GM19025 (cell line): ENCODE measurements around the gene LARGE1.

ENCODE experiments used
- ATAC-seq: cut with Tn5 transposase; IDR thresholded peaks from one replicate; pipeline ENCODE4 v1.9.1; 2021; ENCODE audit warnings: mild to moderate bottlenecking, low read depth, moderate library complexity; ENCODE audit not compliant: unreplicated experiment

LARGE1 gene

DNA sequence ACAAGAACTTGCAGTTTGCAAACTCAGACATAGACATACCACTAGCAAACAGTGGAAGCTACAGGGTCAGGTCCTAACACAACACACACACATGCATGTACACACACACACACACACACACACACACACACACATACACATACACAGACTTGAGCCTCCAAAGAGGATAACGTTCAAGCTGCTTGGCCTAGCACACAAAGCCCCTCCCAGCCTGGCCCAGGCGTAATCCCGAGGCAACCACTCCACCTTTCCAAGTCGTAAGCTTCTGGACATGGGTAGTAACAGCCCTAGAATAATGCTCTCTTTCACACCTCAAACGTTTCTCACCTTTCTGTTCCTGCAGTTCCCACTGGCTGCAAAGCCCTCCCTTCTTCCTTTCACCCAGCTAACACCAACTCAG lies 88.6 kb downstream of the LARGE1 start:
- no peak for ATAC-seq

DNA sequence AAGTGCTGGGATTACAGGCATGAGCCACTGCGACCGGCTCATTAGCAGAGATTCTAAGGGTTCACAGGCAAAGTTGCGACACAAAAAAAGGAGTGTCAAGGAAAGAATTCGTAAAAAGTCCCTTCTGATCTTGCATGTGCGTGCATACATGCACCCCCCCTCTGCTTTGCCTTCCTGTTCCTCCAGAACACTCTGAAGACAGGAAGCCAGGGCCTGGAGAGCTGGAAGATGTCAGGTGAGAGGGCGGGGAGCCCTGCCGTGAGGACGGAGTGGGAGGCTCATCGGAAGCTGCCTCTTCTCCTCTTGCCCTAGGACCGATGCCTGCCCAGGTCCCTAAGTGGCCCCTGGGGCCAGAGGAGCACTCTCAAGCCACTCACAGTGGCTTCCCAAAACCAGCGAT lies 89.1 kb downstream of the LARGE1 start:
- ATAC-seq, result no peak

DNA sequence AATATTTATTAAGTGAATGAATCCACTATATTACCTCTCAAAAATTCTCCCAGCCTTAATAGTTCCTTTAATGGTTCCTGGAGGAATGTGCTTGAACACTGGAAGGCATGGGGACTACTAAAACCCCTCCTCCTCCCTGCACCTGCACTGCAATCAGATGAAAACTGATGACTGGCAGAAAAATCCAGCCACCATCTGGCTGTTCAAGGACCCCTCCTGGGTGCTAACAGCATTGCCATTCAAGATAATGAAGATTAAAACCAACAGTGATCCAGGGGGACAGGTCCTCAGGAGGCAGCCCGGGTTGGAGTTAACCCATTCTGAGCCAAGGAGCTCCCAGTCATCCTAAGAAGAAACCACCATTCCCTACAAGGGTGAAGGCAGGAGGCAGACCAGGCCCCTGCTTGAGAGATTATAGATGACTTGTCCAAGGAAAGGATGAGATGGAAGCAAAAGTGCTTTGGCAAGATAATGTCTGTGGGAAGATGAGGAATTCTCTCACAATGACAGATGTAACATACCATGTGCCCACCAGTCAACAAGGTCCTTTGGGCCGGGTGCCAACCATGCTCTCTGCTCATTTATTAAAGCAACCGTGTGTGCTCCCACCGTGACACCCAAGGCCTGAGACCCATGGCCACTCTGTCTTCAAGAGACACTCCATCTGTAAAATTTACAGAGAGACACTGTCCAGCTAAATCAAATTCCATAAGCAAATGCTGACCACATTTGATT lies 90.6 kb downstream of the LARGE1 start:
- no peak for ATAC-seq

DNA sequence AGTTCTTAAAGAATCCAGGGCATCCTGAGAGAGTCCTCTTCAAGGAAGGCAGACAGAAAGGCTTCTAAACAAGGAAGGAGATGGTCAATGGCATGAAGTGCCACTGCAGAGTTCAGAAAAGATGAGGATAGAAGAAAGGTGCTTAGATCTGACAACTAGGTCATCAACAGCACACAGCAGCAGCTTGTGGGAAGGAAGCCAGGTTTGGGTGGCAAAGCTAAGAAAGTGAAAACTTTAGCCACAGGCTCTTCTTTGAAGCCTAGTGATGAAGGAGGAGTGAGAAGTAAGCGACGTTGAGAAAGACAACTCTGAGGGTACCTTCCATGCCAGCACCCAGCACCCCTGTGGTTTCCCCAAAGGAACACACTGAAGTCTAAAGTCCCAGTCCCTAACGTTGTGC lies 92.0 kb downstream of the LARGE1 start:
- ATAC-seq, result no peak

DNA sequence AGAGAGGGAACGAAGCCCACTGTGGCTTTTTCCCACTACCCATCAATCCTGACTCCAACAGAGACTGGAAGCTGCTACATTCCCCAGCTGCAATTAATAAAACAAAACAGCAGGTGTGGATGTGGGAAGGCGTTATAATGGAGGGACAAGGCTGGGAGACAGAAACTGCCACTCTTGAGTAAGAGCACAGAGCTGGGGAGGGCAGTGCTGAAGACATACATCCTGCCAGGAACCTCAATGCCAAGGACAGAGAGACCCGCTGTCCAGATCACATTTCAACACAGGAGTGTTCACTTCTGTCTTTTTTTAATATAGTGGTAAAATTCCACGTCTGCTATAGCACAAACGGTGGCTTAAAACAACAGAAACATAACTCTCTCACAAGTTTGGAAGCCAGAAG lies 94.5 kb downstream of the LARGE1 start:
- ATAC-seq, result no peak

DNA sequence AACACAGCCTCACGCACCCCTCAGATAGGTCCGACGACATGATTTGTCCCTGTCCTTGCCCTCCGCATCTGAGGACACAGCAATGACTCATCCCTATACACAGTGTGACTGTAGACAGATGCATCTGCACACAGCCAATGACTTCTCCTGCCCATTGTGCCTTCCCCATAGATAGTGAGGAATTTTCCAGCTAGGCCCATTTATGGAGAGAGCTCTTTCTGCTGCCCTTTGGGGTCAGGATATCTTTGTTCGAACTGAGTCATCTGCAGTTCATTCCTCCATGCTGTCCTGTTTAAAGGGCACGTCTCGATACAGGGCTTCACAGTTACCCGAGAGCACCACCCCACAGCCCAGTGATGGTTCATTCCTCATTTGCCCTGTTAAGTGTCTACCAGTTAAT lies 96.7 kb downstream of the LARGE1 start:
- ATAC-seq, result no peak

DNA sequence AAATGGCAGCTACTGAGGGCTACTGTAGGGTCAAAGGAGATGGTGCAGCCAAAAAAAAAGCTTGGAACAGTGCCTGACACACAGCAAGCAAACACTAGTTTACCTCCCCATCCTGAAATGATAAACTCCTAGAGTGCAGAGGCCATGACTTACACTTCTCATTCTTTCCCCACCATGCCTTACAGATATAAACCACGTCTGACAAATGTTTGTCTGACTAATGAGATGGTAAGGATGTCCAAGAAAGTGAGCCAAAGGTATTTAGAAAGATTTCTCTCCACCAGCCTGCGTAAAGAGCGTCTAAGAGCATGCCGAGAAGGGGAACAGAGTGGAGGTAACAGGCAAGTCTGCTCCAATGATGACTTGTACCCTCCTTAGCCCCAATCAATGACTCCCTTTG lies 99.0 kb downstream of the LARGE1 start:
- ATAC-seq, result no peak

DNA sequence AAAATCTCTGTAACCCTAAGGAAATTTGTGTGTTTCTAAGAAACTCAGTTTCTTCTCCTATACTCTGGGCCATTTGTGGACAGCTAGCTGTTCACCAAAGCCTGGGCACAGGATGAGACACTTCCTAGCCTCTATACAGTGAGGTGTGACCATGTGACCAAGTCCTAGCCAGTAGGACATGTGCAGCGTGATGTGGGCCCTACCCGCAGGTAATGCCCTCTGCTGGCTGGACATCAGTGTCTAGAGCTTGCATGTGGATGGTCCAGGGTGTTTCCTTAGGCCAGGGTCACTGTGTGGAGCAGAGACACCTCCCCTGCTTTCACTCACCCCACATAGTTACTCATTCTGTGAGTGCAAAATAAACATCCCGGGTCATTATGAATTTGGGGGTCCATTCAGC lies 100.5 kb downstream of the LARGE1 start:
- no peak for ATAC-seq

DNA sequence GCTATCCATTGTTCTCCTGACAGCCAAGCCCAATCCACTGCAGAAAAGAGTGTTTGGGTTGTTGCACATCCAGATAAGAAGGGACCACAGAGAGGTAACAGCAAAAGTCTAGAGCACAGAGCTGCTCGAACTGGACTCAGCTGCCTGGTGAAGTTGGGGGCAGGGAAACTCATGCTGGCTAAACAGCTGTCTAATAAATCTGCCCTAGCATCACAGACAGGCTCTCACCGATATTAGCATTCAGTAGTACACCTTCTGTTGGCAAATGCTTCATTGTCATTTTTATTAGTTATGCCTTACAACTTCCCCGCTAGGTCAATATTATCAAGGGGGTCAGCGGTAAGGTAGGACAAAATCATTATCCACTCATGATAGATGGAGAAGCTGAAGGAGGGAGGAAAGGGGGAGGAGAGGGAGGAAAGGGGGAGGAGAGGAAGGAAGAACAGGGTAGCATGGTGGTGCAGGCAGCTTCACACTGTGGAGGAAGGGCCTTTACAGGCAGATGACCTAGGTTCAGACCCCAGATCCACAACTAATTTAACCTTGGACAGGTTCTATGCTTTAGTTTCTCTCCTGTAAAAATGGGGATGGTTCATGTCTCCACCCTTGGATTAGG lies 102.7 kb downstream of the LARGE1 start:
- ATAC-seq, result no peak

DNA sequence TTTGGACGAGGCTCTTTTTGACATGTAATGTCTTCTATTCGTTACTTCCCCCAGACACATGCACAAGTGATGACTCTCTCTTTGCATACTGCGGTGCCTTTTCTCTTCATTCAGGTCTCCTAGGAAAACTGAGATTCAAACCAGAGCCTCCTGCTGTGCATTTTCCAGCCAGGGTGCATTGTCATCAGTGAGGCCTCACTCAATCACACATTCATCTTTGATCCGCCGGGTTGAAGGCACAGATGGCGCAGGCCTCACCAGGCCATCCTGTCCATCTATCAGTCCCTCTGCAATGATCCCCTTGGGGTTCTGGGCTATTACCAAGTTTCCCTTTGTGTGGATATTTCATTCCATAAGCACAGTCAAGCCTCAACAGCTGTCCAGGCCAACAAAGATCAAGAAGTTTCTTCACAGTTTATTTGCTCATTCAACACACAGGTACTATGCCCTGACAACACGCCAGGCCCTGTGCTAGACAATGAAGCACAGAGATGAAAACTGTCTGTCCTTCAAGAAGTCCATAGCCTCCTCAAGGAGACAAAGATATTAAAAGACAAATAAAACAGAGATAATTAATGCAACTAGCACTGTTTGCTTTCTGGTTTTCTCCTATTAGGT lies 107.8 kb downstream of the LARGE1 start:
- no peak for ATAC-seq

DNA sequence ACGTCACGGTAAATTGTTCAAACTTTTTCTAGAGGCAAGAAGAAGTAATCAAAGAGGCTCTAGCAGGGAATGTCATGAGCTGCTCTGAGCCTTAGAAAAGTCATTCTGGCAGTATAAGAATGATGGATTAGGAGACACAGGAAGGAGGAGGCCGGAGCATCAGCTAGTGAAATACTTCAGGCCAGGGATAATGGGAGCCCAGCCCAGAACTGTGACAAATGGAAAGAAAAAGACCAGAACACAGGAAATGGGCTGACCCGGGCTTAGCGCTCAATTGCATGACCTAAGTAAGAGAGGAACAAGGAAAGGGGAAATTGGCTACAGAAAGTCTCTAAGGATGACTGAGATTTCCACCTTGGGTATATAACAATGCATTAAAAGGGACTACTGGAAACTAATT lies 108.6 kb downstream of the LARGE1 start:
- ATAC-seq, result no peak

DNA sequence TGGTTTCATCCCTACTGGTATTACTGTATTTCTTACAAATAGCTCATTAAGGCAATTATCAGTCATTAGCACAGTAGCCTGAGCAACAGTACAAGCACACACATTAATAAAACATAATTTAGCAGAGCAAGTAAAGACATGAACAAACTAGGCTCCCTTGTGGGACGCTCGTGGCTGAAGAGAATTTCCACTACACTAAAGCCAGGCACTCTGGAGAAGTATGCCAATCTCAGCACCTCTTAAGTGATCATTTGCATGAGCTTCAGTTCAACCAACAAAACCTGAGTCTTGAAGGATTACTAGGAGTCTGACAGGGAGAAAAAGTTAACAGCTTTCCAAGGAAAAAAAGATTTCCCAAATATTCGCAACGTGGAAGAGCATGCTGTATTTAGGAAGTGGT lies 109.1 kb downstream of the LARGE1 start:
- no peak for ATAC-seq

DNA sequence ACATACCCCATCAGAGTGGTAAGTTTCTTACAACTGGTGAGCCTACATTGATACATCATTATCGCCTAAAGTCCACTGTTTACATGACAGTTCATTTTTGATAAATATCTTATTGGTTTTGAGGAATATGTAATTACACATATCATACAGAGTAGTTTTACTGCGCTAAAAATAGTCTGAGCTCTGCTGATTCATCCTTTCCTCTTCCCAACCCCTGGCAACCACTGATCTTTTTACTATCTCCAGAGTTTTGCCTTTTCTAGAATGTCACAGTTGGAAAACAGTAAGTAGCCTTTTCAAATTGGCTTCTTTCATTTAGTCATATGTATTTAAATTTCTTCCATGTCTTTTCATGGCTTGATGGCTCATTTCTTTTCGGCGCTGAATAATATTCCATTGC lies 112.8 kb downstream of the LARGE1 start:
- ATAC-seq, result no peak

DNA sequence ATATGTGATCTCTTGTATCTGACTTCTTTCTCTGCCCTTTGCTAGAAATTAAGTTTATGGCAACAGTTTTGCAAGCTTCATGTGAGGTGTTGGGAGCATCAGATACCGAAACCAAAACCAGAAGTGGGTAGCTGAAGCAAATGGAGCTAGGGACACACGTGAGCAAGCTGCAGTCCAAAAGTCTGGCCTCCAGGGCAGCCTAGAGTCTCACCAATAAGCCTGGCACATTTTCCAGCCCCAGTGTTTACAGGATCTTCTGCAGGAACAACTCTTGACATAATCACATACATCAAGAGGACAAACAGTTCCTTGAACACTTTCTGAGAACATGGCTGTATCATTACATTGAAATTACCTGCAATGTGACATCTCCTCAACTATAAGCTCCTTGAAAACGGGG lies 114.1 kb downstream of the LARGE1 start:
- ATAC-seq, result no peak

DNA sequence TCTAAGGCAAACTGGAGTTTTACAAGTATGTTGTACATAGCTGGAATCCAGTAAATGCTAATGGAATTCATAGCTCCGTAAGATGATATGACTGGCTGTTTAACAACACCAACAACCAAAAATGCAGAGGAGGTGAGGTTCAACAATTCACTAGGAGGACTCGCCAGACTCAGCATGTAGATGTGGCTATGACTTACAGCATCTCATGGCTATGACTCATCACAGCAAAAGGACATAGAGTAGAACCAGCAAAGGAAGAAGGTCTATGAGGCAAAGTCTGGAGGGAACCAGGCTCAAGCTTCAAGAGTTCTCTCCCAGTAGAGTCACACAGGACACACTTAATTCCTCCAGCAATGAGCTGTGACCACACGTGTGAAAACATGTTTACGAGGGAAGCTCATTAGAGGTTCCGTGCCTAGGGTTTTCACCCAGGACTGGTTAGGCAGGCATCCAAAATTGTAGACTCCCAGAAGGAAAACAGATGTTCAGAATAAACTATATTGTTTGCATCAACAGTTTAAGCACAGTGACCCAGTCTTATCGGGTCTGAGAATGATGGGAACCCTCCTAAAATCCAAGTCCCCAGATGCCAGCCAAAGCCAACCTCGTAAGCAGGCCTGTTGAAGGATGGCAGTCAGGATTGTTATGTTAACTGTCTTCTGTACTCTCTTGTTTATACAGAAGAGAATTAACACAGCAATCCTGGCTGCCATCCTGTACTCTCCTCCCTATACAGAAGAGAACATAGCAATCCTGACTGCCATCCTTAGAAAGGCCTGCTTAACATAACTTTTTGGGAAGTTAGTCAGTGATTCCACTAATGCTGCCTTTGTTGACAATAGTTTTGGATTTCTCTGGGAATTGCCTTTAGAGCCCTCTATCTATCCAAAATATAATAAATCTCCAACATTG lies 116.6 kb downstream of the LARGE1 start:
- ATAC-seq, result no peak

DNA sequence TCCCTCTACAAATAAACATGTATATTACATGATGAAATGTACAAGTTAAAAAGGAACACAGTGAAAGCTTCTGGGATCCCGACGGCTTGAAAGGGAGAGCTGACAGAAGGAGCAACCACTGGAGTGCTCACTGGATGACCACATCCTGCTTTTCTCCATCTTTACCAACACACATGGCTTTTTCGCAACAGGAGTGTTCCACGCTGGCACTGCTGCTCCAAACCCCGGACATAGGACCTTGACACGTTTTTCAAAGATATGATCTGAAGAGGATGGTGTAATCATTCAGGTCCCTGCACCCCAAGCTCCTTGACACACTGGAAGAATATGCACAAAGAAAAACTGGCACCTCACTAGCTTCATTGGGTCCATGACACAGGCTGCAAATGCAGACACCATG lies 121.9 kb downstream of the LARGE1 start:
- ATAC-seq, result no peak

DNA sequence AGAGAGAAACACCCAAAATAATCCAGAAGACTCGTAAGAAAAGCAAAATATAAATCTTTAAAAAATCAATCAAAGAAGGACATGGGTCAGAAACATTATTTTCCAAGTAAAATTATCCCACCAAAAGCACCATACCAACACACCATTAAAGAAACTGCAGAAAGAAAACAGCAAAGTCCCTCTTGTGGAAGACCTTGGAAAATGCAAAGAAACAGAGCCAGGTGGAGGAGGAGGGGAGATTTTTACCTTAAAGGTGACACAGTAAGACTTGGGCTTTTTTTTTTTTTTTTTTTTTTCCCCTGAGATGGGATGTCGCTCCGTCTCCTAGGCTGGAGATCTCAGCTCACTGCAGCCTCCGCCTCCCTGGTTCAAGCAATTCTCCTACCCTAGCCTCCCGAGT lies 123.8 kb downstream of the LARGE1 start:
- ATAC-seq, result no peak

DNA sequence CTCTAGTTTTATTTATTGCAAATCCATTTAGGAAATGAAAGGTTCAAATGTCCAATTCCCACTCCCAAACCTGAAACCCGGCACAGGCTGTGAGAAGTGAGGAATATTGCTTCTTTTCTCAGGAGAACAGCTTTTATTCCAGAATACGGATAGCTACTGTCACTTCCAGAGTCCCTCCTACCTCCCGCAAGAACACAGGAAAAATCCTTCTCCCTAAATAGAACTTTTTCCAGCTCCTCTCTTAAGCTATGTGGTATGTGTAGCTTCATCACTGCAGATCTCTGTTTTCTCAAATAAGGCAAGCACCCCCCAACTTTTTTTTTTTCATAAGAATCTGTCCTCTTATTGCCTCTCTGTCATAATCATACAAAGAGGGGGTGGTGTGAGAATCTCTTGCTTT lies 126.8 kb downstream of the LARGE1 start:
- ATAC-seq, result no peak

DNA sequence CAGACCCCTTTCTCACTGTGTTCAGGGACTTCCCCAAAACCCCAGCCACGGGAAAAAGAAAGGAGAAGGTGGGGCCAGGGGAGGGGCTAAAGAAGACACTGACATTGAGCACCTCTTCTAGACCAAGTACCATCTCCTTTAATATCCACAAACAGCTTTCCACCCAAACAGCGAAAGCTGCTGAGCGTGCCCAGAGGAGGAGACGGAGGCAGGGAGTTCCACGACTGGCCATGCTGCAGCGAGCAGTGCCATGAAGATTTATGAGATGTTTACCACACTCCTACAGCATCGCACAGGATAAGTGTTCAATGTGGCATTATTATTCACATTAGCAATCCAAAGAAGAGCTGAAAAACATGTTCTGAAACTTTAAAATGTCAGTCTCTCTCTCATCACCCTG lies 127.4 kb downstream of the LARGE1 start:
- no peak for ATAC-seq

DNA sequence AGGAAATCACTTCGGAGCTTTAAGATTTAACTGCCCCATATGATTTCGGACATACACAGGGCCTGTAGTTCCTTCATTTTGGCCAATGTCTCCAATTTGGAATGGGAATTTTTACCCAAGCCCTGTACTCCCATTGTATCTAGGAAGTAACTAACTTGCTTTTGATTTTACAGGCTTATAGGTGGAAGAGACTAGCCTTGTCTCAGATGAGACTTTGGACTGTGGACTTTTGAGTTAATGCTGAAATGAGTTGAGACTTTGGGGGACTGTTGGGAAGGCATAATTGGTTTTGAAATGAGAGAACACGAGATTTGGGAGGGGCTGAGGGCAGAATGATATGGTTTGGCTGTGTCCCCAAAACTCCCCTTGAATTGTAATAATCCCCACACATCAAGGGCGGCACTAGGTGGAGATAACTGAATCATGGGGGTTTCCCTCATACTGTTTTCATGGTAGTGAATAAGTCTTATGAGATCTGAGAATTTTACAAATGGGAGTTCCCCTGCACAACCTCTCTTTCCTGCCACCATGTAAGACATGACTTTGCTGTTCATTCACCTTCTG lies 130.5 kb downstream of the LARGE1 start:
- ATAC-seq, result no peak

DNA sequence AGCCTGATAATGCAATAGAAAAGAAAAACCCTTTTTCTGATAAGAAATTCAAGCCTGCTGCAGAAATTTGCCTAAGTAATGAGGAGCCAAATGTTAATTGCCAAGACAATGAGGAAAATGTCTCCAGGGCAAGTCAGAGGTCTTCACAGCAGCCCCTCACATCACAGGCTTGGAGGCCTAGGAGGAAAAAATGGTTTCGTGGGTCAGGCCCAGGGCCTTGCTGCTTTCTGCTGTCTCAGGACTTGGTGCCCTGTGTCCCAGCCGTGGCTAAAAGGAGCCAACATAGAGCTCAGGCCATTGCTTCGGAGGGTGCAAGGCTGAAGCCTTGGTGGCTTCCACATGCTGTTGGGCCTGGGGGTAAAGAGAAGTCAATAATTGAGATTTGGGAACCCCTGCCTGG lies 131.3 kb downstream of the LARGE1 start:
- ATAC-seq, result no peak
